ENCODE measurements around the gene GALNS. TPM values are rescaled to one million over a fixed set of nuclear protein-coding genes. Genes with fewer than 3 reads are reported as not detected.

GALNS gene
- total RNA-seq, 1 donor from 2014 or later = 14.6 TPM

DNA sequence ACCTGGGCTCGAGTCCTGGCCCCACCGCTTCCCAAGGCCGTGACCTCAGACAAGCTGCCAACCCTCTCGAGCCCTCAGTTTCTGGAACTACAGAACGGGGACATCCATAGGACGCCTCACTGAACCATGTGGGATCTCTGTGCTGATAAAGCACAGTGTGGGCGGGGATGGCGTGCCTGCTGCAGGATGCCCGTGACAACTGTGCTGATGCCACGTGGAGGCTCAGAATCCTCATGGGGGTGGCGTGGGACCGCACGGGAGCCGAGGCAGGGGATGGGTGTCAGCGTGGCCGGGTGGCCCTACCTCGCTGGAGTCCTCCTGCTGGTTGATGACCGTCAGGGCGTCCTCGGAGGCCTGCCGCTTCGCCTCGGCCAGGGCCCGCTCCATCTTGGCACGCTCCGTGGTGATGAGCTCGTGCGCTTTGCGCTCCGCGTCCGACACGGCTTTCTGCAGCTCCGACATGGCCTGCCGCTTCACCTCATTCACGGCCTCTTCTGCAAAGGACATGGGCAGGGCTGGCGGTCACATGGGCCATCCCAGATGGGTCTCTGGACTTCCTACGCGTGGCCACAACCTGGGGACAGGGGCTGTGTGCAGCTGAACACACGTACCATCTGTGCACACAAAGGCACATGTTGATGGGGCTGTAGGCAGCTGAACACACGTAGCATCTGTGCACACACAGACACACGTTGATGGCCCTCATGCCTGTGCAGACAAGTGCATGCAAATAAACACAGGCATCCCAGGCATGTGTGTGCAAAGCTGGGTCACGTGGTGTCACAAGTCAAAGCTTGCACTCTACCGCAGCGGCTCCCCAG, 22.4 kb upstream of the GALNS start:
- intact Hi-C loops (cut with micrococcal nuclease) = no loop called here
- ATAC-seq = no peak
- DNase-seq = no peak

DNA sequence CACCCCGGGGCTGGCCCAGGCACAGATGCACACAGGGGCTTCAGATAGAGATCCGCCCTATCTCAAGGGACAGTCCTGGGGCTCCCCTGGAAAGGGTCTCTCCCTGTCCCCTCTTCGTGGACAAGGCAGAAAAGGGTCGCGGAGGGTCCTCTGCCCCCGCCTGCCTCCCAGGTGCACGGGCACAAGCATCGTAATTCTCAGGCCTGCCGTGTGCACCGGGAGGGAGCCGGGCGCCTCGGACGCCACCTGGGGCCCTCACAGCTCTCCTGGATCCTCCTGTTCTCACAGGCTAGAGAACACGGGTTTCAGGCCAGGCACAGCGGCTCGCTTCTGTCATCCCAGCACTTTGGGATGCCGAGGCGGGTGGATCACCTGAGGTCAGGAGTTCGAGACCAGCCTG, 21.6 kb upstream of the GALNS start:
- no peak for ATAC-seq
- DNase-seq = no peak

DNA sequence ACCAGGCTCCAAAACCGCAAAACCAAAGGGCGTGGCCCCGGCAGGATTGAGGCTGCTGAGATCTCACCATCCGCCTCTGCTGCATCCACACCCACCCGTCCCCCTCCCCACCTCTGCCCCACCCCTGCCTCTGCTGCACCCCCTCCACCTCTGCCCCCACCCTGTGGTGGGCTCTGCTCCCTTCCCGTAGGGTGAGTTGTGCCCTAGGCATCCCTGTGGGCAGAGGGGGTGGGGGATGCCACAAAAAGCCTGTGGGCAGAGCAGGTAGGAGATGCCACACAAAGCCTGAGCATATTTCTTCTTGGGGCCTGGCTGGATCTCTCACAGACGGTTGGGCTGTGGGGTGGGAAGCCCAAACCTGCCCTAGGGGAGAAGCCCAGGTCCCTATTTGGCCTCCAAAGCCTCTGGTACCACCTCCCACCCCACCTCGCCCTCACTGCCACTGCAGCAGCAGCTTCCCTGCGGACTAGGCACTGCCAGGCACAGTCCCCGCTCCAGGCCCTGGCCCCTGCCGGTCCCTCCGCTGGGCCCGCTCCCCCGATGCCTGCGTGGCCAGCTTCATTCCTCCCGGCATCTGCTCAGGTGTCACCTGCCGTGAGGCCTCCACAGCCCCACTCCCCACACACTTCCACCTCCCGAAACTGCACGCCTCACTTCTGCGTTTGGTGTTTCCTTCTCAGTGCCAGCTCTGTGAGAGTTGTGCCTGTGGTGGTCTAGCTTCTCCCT, 21.0 kb upstream of the GALNS start:
- ATAC-seq (no peak), DNase-seq (no peak)
- intact Hi-C loops (cut with micrococcal nuclease) = no loop called here

More for the DNA sequence above, 21.6 kb upstream of the GALNS start:
- intact Hi-C loops (cut with micrococcal nuclease) = no loop called here

DNA sequence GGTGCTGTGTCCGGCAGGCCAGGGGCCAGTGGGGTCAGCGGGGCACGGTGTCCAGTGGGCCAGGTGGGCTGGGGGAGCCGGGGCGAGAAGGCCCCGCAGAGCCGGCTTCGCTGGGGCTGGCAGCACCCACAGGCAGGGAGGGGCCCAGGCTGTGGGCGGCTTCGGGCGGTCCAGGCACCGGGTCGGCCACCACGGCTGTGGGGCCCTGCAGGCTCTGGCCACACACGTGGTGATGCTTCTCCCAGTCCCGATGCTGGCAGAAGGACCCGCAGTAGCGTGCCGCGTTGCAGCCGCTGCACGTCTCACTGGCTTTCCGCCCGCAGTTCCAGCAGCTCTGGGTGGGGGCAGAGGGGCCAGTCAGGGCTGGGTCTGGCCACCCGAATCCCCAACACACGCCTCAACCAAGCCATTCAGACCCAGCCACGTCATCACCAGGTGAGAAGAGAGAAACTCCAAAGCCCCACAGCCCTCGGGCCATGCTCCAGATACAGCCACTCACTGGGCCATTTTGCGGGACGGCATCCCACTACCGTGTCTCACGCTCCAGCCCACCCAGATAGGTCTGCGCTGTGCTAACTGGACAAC, 20.3 kb upstream of the GALNS start:
- no peak for ATAC-seq
- intact Hi-C loops (cut with micrococcal nuclease) = no loop called here
- DNase-seq = no peak

DNA sequence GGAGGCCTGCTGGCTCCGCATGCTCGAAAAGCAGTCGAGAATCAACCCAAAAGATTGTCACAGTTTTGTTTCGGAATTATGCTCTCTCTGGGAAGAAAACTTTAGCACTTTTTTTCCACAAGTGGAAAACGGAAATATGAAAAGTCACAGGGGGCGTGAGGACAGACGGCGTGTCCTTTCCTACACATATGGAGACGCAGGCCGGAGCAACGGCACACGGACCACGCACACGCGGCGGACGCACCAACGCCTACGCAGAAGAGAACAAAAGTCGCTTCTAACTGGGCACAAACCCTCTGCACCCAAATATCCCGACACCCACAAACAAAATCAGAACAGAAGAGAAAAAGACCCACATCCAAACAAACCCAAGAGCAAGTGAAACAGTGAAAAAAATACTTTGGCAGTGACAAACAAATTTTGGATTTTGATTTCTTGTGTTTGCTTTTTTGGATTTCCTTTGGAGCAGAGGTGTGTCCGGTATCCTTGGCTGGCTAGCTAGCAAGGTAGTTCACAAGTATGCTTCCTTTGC, 19.0 kb upstream of the GALNS start:
- intact Hi-C loops (cut with micrococcal nuclease) = no loop called here
- no peak for ATAC-seq
- DNase-seq = no peak

DNA sequence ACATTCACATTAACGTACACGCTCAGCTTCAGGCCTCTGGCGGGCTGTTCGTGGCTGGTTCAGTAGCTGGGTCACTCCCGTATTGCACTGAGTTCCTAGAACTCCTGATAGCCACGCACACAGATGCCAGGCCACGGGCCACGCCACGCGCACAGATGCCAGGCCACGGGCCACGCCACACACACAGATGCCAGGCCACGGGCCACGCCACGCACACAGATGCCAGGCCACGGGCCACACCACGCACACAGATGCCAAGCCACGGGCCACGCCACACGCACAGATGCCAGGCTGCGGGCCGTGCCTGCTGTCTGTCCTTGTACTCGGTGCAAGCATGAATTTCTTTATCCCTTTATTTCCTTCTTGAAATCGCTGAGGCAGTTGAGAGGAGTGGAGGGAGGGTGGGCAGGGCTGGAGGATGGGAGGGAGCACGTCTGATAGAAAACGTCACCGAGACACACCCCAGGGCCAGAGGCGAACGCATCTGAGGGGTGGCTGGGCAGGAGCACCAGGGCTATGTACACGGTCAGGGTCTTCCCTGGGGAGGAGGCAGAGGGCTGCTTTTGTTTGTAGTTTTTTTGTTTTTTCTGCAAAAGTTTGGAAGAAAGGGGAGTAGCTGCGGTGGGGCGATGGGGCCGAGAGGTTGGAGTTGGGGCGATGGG, 18.3 kb upstream of the GALNS start:
- intact Hi-C loops (cut with micrococcal nuclease) = no loop called here
- no peak for DNase-seq
- no peak for ATAC-seq

DNA sequence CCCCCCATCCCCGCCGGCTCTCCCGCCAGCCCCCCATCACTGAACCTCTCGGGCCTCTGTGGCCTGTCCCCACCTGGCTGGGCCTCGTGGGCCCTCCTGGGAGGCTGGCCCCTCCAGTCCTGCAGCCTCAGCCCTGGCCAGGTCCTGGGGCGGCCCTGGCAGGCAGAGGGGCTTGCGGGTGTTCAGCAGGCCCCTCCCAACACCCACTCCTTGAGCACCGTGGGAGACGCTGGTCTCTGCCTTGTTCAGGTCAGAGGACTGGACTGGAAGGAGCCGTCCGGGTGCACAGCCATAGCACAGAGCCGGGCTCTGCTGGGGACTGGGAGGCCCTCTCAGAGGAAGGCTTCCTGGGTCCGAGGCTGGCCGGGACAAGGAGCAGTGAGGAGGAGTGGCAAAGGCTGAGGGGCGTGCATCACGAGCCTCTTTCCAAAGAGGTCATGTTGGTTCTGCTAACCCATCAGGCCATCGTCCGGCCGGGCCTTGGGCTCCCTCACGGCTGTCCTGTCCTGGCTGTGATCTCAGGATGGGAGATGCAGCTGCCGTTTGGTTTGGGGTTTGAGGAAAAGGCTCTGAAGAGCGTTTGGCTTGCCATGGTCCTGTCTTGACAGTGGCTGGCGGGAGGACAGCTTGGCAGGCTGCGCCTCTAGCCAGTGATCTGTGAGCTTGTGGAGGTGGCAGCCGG, 16.0 kb upstream of the GALNS start:
- ATAC-seq (no peak), DNase-seq (no peak)
- intact Hi-C loops (cut with micrococcal nuclease) = no loop called here

DNA sequence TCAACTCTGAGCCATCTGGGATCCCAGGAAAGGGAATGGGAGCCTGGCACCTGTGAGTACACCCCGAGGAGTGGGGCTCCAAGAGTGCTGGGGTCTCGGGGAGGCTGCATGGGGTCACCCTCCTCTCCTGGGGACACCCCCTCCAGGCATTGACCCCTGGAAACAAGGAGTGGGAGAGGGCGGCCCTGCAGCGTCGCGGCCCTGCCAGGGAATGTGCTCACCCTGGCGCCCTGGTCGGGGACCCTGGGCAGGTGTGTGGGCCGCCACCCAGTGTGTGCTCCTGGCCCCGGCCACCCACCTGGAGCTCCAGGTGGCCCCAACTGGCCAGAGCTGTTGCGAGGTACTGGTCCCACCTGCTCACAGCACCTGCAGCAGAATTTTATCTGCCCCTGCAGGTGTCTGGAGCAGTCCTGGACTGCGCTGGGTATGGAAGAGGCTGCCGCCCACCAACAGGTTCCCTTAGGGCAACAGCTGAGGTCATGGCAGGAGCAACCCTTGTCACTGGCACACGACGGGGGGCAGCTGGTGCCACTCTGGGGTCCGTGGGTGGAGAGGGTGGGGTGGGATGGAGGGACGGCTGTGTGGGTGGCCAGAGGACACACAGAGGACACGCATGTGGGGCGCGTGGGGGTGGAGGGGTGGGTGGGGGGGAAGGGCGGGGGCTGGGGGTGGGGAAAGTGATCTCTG, 15.1 kb upstream of the GALNS start:
- DNase-seq = no peak
- intact Hi-C loops (cut with micrococcal nuclease) = no loop called here
- no peak for ATAC-seq

DNA sequence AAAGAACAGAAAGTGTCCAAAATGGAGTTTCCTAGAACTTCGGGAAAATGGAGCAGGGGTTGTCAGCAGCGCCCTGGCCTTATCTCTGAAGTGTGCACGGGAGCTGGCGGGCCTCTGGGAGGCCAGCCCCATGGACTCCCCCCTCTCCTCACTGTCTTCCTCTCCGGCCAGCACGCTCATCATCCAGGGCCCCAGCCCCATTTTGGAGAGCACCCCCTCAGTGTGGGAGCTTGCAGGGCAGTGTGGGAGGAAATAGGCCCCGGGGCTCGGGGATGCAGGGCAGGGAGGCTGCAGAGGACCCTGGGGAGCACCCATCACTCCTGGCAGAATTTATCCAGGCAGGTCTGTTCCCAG, 14.6 kb upstream of the GALNS start:
- no peak for ATAC-seq
- no peak for DNase-seq
- intact Hi-C loops (cut with micrococcal nuclease) = no loop called here

DNA sequence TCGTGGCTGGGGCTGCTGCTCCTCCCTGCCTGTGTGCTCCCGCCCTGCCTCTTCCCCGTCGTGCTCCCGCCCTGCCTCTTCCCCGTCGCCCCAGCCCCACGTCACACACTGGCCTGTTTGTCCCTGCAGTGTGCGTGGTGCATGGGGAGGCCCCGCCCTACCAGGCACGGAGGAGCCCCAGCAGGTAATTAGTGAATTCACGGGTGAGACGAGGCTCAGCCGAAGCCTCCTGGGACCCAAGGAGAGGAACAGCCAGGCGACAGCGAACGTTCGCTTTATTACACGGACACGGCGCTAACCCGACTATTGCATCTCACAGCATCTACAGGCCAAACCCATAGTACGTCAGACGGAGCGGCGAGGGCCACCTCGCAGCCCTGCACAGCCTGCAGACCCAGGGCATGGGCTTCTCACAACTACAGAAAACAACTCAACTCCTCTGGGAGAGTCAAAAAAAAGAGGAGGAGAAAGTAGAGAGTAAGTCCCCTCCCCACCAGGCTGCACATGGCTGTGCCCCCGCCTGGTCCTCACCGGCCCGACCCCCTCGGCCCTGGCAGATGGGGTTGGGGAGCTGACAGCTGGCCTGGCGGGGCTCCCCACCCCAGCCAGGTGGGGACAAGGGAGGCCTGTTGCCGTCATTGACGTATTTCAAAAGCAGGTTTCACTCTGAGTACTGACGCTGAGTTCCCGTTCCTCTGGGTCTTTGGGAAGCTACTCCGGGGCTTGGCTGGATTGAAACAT, 14.0 kb upstream of the GALNS start:
- no peak for DNase-seq
- peak; percentile 7 for ATAC-seq
- intact Hi-C loops (cut with micrococcal nuclease) = no loop called here

DNA sequence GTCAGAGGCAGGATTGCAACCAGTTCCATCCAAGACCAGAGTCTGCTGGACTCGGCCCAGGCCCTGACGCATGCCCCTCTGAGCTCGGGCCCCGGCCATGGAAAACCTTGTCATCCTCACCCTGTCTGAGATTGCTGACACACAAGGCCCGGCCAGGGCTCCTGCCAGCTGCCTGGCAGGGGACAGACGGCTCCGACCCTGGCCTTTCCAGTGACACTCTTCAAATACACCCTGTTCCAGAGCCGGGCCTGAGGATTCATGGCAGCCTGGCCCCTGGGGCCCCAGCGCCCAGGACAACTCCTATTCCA, 12.9 kb upstream of the GALNS start:
- intact Hi-C loops (cut with micrococcal nuclease) = no loop called here
- peak; percentile 75 for DNase-seq
- peak; percentile 83 for ATAC-seq

DNA sequence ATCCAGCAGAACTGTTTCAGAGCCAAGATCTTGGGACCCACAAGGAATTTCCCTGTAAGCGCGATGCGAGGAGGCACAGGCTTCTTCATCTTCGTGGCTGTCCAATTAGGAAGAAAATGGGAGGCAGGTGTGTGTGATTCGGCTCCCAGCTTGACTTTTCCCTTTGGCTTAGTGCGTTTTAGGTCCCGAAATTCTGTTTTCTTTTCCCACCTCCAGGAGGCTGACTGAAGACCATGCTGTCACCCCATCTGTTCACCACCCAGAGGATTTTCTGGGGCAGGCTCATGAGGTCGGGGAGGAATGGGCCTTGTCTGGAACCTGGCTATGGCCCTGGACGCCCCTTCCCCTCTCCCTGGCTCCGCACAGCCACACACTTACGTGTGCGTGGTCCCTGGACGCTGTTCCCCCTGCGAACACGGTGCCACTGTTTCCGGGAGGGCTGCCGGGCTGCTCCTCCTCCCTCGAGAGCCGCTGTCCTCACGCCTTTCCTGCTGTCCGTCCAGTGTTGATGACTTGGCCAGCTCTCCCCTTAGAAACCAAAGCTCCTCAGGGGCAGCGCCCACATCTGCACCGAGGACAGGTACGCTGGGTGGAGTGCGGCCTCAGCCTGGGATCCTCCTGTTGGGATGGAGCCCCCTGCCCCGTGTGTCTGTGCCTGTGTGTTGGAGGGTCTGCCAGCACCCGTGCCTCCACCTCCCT, 12.4 kb upstream of the GALNS start:
- DNase-seq (no peak), ATAC-seq (no peak)
- intact Hi-C loops (cut with micrococcal nuclease) = no loop called here

DNA sequence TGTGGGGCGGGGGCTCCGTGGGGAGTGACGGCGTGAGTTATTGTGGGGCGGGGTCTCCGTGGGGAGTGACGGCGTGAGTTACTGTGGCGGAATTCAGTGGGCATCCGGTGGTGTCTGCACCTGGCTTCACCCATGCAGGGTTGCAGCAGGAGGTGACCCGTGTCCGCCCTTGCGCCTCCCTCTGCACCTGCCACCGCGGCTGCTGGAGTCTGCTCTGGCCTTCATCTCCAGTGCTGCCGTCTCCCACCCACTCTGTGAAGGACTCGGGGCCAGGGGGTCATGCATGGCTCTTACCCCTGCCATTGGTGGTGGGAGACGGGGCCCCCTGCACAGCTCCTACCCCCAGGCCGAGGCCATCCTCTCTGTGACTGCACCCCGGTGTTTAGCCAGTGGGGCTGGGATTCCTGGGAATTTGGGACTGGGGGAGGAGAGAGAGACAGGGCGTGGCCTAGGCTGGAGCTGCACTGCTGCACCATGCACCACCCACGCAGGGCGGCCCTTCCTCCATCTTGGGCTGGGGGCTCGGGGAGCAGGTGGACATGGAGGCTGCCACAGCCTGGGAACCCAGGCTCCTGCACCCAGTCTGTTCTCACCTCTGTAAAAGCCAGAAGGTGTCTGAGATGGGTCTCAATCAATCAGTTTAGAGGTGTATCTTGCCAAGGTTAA, 11.0 kb upstream of the GALNS start:
- DNase-seq (no peak), ATAC-seq (no peak)
- intact Hi-C loops (cut with micrococcal nuclease) = no loop called here

DNA sequence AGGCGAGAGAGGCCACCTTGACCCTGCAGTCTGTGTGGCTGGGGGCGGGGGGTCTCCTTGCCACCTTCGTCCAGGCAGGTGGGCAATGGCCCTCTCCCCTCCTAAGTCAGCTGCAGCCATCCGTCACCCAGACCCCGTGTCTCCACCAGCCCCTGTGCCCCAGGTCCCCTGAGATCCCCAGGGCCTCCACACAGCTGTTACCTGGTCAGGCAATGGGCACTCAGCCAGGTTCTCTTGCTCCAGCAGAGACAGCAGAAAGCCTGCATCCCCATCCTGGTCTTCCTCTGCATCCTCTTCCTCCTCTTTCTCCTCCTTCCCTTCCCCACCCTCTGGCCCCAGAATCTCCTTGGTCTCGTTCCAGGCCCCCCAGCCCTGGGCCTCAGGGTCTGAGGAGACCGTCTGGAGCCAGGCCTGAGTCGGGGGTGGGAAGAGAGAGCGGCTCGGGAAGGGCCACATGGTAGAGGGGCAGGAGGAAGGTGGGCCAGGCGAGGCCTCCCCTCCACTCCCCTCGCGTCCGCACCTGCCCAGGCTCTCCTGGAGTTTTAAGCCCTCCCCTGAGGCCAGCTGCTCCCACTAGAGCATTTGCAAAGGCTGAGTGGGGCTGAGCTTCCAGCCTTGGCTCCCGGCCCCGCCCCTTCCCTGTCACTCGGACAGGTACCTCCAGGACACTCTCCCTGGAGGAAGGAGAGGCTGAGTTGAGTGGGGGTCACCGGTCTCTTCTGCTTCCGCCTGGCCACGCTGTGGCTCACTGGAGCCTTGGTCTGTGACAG, 9.6 kb upstream of the GALNS start, which contains the start of gene PABPN1L:
Gene PABPN1L (minus strand): TSS at position 510 of the 770 bp plus-strand sequence. CDS start 54 bp downstream, at position 456.
- ATAC-seq (no peak), DNase-seq (no peak)
- intact Hi-C loops (cut with micrococcal nuclease) = no loop called here

DNA sequence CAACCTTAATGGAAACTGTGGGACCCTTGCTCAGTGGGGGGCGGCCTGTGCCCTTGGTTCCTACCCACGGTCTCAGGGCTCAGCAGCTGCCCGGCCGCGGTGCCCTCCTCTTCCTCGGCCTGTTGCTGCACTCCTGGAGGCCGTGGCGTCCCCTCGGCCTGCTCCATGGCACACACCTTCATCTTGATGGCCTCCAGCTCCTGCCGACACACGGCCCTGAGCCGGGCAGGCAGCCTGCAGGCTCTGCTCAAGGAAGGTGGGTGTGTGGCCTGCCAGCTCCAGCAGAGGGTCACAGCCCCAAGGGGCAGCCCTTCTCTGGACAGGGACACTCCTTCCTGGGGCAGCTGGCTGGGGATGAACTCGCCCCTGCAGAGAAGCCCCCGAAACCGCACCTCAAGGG, 9.0 kb upstream of the GALNS start:
- ATAC-seq = no peak
- intact Hi-C loops (cut with micrococcal nuclease) = no loop called here
- no peak for DNase-seq

DNA sequence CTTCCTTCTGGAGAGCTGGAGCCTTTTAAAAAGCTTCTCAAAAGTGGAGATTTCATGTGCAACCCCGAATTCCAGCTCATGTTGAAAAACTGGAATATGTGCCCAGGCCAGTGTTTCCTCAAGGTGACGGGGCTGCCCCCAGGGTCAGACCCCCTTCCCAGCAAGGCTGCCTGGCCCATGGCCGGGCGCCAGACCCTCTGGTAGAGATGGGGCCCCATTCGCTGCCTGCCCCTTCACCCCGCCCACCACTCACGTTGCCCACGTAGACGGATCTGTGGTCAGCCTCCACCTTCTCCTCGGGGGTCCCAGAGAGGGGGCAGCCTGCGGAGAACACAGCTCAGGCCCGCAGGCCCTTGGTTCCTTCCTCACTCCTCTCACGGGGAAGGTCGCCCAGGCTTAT, 8.6 kb upstream of the GALNS start:
- no peak for DNase-seq
- intact Hi-C loops (cut with micrococcal nuclease) = no loop called here
- no peak for ATAC-seq

Measured in left ventricle myocardium superior (tissue), 1 donor.